ENCODE results near the gene COL13A1.

COL13A1 gene

GRCh38 chr10:69948261-69948660, 146.6 kb downstream of the COL13A1 start:
- Mint-ChIP-seq H3K36me3 (no peaks in the 10 kb centered on the region), H3K4me3 (no peak overlapping the region), H3K27ac (no peak overlapping the region), H3K27me3 (peaks cover 3% of the 10 kb centered on the region), H3K4me1 (ENCODE audit: low read depth) (no peaks in the 10 kb centered on the region), H3K9me3 (ENCODE audit: low read depth) (no peaks in the 10 kb centered on the region)

- Mint-ChIP-seq H3K36me3 (no peaks in the 10 kb centered on the region), H3K4me1 (ENCODE audit: low read depth) (no peaks in the 10 kb centered on the region)
Measured at GRCh38 chr10:69949770-69950169, 148.1 kb downstream of the COL13A1 start.

GRCh38 chr10:69951658-69952057, 150.0 kb downstream of the COL13A1 start:
- H3K9me3 Mint-ChIP-seq (ENCODE audit: low read depth), result no peaks in the 10 kb centered on the region
- H3K4me3 Mint-ChIP-seq, result no peak overlapping the region
- no peak overlapping the region for H3K27ac Mint-ChIP-seq
- peaks cover 3% of the 10 kb centered on the region for H3K27me3 Mint-ChIP-seq
- H3K36me3 Mint-ChIP-seq, result no peaks in the 10 kb centered on the region
- H3K4me1 Mint-ChIP-seq (ENCODE audit: low read depth), result no peaks in the 10 kb centered on the region

More at GRCh38 chr10:69949770-69950169, 148.1 kb downstream of the COL13A1 start:
- H3K27ac Mint-ChIP-seq, result no peak overlapping the region
- no peaks in the 10 kb centered on the region for H3K9me3 Mint-ChIP-seq (ENCODE audit: low read depth)
- H3K27me3 Mint-ChIP-seq, result peaks cover 3% of the 10 kb centered on the region
- no peak overlapping the region for H3K4me3 Mint-ChIP-seq

DNA sequence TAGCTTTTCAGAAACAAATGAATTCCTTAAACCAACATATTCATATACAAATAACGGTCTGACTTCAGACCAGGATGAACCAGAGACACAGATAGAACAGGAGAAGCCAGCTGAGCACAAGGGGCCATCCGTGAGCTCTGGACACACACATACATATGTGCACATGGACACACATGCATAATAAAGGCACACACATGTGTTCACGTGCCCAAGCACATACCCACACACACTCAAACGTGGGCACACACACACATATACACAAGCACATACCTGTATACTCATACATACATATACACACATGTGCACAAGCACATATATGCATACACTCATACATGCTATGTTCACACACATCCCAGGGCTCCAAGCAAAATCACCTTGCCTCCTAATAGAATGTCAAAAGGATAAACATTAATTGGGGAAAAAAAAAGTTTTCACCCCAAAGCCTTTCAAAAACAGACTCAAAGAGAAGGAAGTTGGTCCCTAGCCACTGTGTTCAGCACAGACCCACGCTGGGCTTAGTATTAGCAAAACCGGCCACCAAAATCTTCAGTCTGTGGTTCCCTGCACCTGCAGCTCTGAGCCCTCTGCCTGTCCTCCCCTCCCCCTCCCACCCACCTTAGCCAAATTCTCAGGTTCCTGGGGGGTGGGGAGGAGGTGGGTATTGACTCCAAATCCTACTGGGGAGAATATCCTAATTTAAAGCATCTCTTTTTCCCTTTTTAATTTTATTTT, 150.5 kb downstream of the COL13A1 start:
- peaks cover 3% of the 10 kb centered on the region for H3K27me3 Mint-ChIP-seq
- H3K36me3 Mint-ChIP-seq, result no peaks in the 10 kb centered on the region
- no peaks in the 10 kb centered on the region for H3K4me1 Mint-ChIP-seq (ENCODE audit: low read depth)
- H3K27ac Mint-ChIP-seq, result no peak overlapping the region
- no peak overlapping the region for H3K4me3 Mint-ChIP-seq
- H3K9me3 Mint-ChIP-seq (ENCODE audit: low read depth), result no peaks in the 10 kb centered on the region

GRCh38 chr10:69952821-69953221, 151.1 kb downstream of the COL13A1 start:
- H3K36me3 Mint-ChIP-seq, result no peaks in the 10 kb centered on the region
- H3K27ac Mint-ChIP-seq, result no peak overlapping the region
- H3K9me3 Mint-ChIP-seq (ENCODE audit: low read depth), result no peaks in the 10 kb centered on the region
- no peak overlapping the region for H3K4me3 Mint-ChIP-seq
- H3K4me1 Mint-ChIP-seq (ENCODE audit: low read depth), result no peaks in the 10 kb centered on the region
- peaks cover 4% of the 10 kb centered on the region for H3K27me3 Mint-ChIP-seq

DNA sequence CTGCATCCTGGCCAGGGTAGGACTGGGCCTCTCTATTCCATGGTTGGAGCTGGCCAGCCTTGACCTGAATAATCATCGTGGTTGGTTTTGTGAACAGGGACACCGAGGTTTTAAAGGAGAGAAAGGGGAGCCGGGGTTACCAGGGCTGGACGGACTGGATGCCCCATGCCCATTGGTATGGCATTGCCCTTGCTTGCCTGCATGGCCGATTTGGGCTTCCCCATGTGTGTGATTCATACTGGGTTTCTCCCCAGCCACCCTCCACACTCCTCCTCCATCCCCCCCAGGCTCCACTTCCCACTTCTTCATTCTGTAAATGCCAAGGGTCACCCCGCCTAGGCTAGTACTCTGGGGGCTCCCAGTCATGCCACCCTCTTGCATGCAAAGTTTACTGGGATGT, 152.1 kb downstream of the COL13A1 start:
- Mint-ChIP-seq H3K27ac (no peak overlapping the region), H3K4me1 (ENCODE audit: low read depth) (no peaks in the 10 kb centered on the region), H3K27me3 (peaks cover 5% of the 10 kb centered on the region), H3K4me3 (no peak overlapping the region), H3K9me3 (ENCODE audit: low read depth) (no peaks in the 10 kb centered on the region), H3K36me3 (no peaks in the 10 kb centered on the region)

DNA sequence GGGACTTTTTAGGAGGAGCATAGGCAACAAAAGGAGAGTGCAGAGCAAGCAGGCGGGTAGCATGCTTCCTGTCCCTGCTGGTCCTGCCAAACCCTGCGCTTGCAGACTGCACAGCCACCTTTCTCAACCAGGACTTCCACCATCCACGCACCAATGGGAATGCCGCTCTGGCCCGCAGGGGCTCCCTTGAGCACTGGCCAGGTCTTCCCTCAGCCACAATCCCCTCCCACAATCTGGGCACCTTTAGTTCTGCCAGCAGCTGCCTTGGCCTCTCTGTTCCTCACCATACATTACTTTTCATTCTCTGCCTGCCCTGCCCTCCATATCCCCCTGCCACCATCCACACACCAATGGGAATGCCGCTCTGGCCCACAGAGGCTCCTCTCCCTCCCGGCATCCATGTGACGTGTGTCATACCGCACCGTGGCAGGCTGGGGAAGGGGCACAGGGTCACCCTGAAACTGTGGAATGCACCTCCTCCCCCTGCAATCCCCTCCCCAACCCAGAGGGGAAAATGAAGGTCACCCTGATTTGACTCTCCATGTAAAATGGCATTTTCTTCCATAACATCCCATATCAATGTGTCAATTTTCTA, 153.6 kb downstream of the COL13A1 start:
- H3K4me3 Mint-ChIP-seq, result no peak overlapping the region
- H3K9me3 Mint-ChIP-seq (ENCODE audit: low read depth), result no peaks in the 10 kb centered on the region
- H3K4me1 Mint-ChIP-seq (ENCODE audit: low read depth), result no peaks in the 10 kb centered on the region
- H3K36me3 Mint-ChIP-seq, result no peaks in the 10 kb centered on the region
- H3K27ac Mint-ChIP-seq, result no peak overlapping the region
- peaks cover 4% of the 10 kb centered on the region for H3K27me3 Mint-ChIP-seq

- Mint-ChIP-seq H3K36me3 (no peaks in the 10 kb centered on the region), H3K4me3 (no peak overlapping the region), H3K27me3 (peaks cover 2% of the 10 kb centered on the region), H3K4me1 (ENCODE audit: low read depth) (no peaks in the 10 kb centered on the region), H3K27ac (no peak overlapping the region), H3K9me3 (ENCODE audit: low read depth) (no peaks in the 10 kb centered on the region)
Measured at GRCh38 chr10:69955897-69956740, 154.4 kb downstream of the COL13A1 start.

GRCh38 chr10:69956741-69957230, 155.1 kb downstream of the COL13A1 start:
- H3K9me3 Mint-ChIP-seq (ENCODE audit: low read depth), result no peaks in the 10 kb centered on the region
- H3K4me3 Mint-ChIP-seq, result no peak overlapping the region
- no peaks in the 10 kb centered on the region for H3K36me3 Mint-ChIP-seq
- H3K4me1 Mint-ChIP-seq (ENCODE audit: low read depth), result no peaks in the 10 kb centered on the region
- H3K27ac Mint-ChIP-seq, result no peak overlapping the region
- peaks cover 4% of the 10 kb centered on the region for H3K27me3 Mint-ChIP-seq

- H3K4me3 Mint-ChIP-seq, result no peak overlapping the region
- H3K9me3 Mint-ChIP-seq (ENCODE audit: low read depth), result no peaks in the 10 kb centered on the region
- peaks cover 4% of the 10 kb centered on the region for H3K27me3 Mint-ChIP-seq
- H3K4me1 Mint-ChIP-seq (ENCODE audit: low read depth), result no peaks in the 10 kb centered on the region
- no peak overlapping the region for H3K27ac Mint-ChIP-seq
- no peaks in the 10 kb centered on the region for H3K36me3 Mint-ChIP-seq
Measured at GRCh38 chr10:69957241-69957885, 155.7 kb downstream of the COL13A1 start.

GRCh38 chr10:69957886-69958555, 156.3 kb downstream of the COL13A1 start:
- no peaks in the 10 kb centered on the region for H3K9me3 Mint-ChIP-seq (ENCODE audit: low read depth)
- no peak overlapping the region for H3K27ac Mint-ChIP-seq
- no peak overlapping the region for H3K4me3 Mint-ChIP-seq
- H3K4me1 Mint-ChIP-seq (ENCODE audit: low read depth), result no peaks in the 10 kb centered on the region
- H3K36me3 Mint-ChIP-seq, result no peaks in the 10 kb centered on the region
- peaks cover 4% of the 10 kb centered on the region for H3K27me3 Mint-ChIP-seq

DNA sequence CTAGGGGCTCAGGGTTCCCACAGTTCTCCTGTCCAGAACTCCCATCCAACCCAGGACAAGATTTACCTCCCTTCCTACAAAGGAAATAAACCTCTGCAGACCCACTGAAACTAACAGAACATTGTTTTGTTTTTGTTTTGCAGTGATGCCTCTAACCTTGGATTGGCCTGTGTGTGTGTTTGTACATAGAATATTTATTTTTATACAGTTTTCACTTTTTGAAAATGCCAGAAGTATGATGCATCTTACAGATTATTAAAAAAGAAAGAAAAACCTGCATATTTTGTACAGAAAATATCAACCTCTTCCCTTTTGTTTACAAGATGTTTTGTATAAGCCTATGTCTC, 156.8 kb downstream of the COL13A1 start:
- Mint-ChIP-seq H3K27me3 (peaks cover 4% of the 10 kb centered on the region), H3K36me3 (no peaks in the 10 kb centered on the region), H3K4me1 (ENCODE audit: low read depth) (no peaks in the 10 kb centered on the region), H3K9me3 (ENCODE audit: low read depth) (no peaks in the 10 kb centered on the region), H3K27ac (no peak overlapping the region), H3K4me3 (no peak overlapping the region)

- H3K27me3 Mint-ChIP-seq, result peaks cover 4% of the 10 kb centered on the region
- H3K27ac Mint-ChIP-seq, result no peak overlapping the region
- H3K9me3 Mint-ChIP-seq (ENCODE audit: low read depth), result no peaks in the 10 kb centered on the region
- H3K4me3 Mint-ChIP-seq, result no peak overlapping the region
- H3K4me1 Mint-ChIP-seq (ENCODE audit: low read depth), result no peaks in the 10 kb centered on the region
- H3K36me3 Mint-ChIP-seq, result no peaks in the 10 kb centered on the region
Measured at GRCh38 chr10:69959911-69960310, 158.2 kb downstream of the COL13A1 start.

GRCh38 chr10:69960606-69960987, 158.9 kb downstream of the COL13A1 start:
- Mint-ChIP-seq H3K36me3 (no peaks in the 10 kb centered on the region), H3K4me1 (ENCODE audit: low read depth) (no peaks in the 10 kb centered on the region), H3K9me3 (ENCODE audit: low read depth) (no peaks in the 10 kb centered on the region), H3K4me3 (no peak overlapping the region), H3K27ac (no peak overlapping the region), H3K27me3 (peaks cover 4% of the 10 kb centered on the region)

Measured in activated naive CD8-positive, alpha-beta T cell (primary cell).